Breast epithelium (tissue), 3 donors: ENCODE results near the gene DDX28.

ENCODE experiments used
- POLR2AphosphoS5 ChIP-seq, 3 donors: sonication (generic); formaldehyde crosslinking; IDR thresholded peaks; one replicate each; pipeline ENCODE4 v1.6.1; 2017; ENCODE audit warnings: antibody characterized with exemption in 3 of 3
- TF ChIP-seq, protein P1 (sequence below), 3 donors: fragments of 450-650 bp; IDR thresholded peaks; one replicate each; pipeline ENCODE4 v1.5.1; 2016 to 2017; ENCODE audit warnings: antibody characterized with exemption in 3 of 3, mild to moderate bottlenecking in 3 of 3, moderate library complexity in 3 of 3

GRCh38 chr16:68071518-68071901 lies 48.5 kb upstream of the DDX28 start:
- TF ChIP-seq POLR2AphosphoS5 (IDR thresholded peaks at IDR 0.05), result no peak
- TF ChIP-seq, protein P1, sequence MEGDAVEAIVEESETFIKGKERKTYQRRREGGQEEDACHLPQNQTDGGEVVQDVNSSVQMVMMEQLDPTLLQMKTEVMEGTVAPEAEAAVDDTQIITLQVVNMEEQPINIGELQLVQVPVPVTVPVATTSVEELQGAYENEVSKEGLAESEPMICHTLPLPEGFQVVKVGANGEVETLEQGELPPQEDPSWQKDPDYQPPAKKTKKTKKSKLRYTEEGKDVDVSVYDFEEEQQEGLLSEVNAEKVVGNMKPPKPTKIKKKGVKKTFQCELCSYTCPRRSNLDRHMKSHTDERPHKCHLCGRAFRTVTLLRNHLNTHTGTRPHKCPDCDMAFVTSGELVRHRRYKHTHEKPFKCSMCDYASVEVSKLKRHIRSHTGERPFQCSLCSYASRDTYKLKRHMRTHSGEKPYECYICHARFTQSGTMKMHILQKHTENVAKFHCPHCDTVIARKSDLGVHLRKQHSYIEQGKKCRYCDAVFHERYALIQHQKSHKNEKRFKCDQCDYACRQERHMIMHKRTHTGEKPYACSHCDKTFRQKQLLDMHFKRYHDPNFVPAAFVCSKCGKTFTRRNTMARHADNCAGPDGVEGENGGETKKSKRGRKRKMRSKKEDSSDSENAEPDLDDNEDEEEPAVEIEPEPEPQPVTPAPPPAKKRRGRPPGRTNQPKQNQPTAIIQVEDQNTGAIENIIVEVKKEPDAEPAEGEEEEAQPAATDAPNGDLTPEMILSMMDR (IDR thresholded peaks at IDR 0.05), result no peak
